ENCODE measurements around the gene PPP6R1. TPM values are rescaled to one million over a fixed set of nuclear protein-coding genes. Genes with fewer than 3 reads are reported as not detected.

Gene PPP6R1
- total and polyA plus RNA-seq, 4 donors, result 37.3 to 86.3 (median 48.1) TPM

- Histone ChIP-seq H3K27me3 (ENCODE audit: control insufficient read depth in 3 of 3, insufficient read depth in 3 of 3, low read length in 2 of 3) (no peaks in the 10 kb centered on the region), H3K9me3 (ENCODE audit: control insufficient read depth in 4 of 4, insufficient read depth in 3 of 4, low read length in 3 of 4) (no peaks in the 10 kb centered on the region), H3K9ac (ENCODE audit: insufficient read depth in 1 of 2, low read length in 2 of 2) (no peak overlapping the region), H3K36me3 (ENCODE audit: control insufficient read depth in 4 of 4, insufficient read depth in 4 of 4, low read length in 4 of 4) (peaks cover 0 to 7% (median 2%) of the 10 kb centered on the region in 4 donors), H3K4me3 (no peak overlapping the region), H3K27ac (ENCODE audit: low read depth in 1 of 2, low read length in 1 of 2) (no peak overlapping the region), H3K4me1 (ENCODE audit: control insufficient read depth in 5 of 5, insufficient read depth in 5 of 5, low read length in 5 of 5) (peaks cover 0 to 1% (median 0%) of the 10 kb centered on the region in 5 donors)
- no peak for ATAC-seq (ENCODE audit: insufficient read depth, low FRiP score)
- 93 to 95% methylated on average over 16 of the region's 16 CpGs for WGBS, 2 donors
- no peak for TF ChIP-seq CTCF (IDR thresholded peaks at IDR 0.05; ENCODE audit: control extremely low read depth, extremely low read depth)
- DNase-seq, result no peak
These were observed 6.4 kb upstream of the PPP6R1 start for GRCh38 chr19:55265173-55265572.

- H3K27me3 ChIP-seq (ENCODE audit: control insufficient read depth in 3 of 3, insufficient read depth in 3 of 3, low read length in 2 of 3), result no peaks in the 10 kb centered on the region
- no peak for TF ChIP-seq CTCF (IDR thresholded peaks at IDR 0.05; ENCODE audit: control extremely low read depth, extremely low read depth)
- 83 to 94% methylated on average over 5 of the region's 5 CpGs for WGBS, 2 donors
- no peak for DNase-seq
- H3K9me3 ChIP-seq (ENCODE audit: control insufficient read depth in 4 of 4, insufficient read depth in 3 of 4, low read length in 3 of 4), result no peaks in the 10 kb centered on the region
- H3K9ac ChIP-seq (ENCODE audit: insufficient read depth in 1 of 2, low read length in 2 of 2), result no peak overlapping the region
- peaks cover 0 to 7% (median 1%) of the 10 kb centered on the region in 4 donors for H3K36me3 ChIP-seq (ENCODE audit: control insufficient read depth in 4 of 4, insufficient read depth in 4 of 4, low read length in 4 of 4)
- ATAC-seq (ENCODE audit: insufficient read depth, low FRiP score), result no peak
- peaks cover 0 to 8% (median 3%) of the 10 kb centered on the region in 5 donors for H3K4me1 ChIP-seq (ENCODE audit: control insufficient read depth in 5 of 5, insufficient read depth in 5 of 5, low read length in 5 of 5)
- H3K4me3 ChIP-seq, result no peak overlapping the region
- H3K27ac ChIP-seq (ENCODE audit: low read depth in 1 of 2, low read length in 1 of 2), result no peak overlapping the region
These were observed 5.7 kb upstream of the PPP6R1 start for GRCh38 chr19:55264531-55264930.

- DNase-seq, result no peak
- H3K9me3 ChIP-seq (ENCODE audit: control insufficient read depth in 4 of 4, insufficient read depth in 3 of 4, low read length in 3 of 4), result no peaks in the 10 kb centered on the region
- no peak for ATAC-seq (ENCODE audit: insufficient read depth, low FRiP score)
- no peak for TF ChIP-seq CTCF (IDR thresholded peaks at IDR 0.05; ENCODE audit: control extremely low read depth, extremely low read depth)
- no peak overlapping the region for H3K9ac ChIP-seq (ENCODE audit: insufficient read depth in 1 of 2, low read length in 2 of 2)
- peaks cover 0 to 3% (median 1%) of the 10 kb centered on the region in 4 donors for H3K36me3 ChIP-seq (ENCODE audit: control insufficient read depth in 4 of 4, insufficient read depth in 4 of 4, low read length in 4 of 4)
- no peak overlapping the region for H3K4me3 ChIP-seq
- H3K27me3 ChIP-seq (ENCODE audit: control insufficient read depth in 3 of 3, insufficient read depth in 3 of 3, low read length in 2 of 3), result no peaks in the 10 kb centered on the region
- H3K27ac ChIP-seq (ENCODE audit: low read depth in 1 of 2, low read length in 1 of 2), result no peak overlapping the region
- 96 to 98% methylated on average over 9 of the region's 9 CpGs for WGBS, 2 donors
- peaks cover 0 to 14% (median 3%) of the 10 kb centered on the region in 5 donors for H3K4me1 ChIP-seq (ENCODE audit: control insufficient read depth in 5 of 5, insufficient read depth in 5 of 5, low read length in 5 of 5)
These were observed 3.5 kb upstream of the PPP6R1 start for GRCh38 chr19:55262359-55262758.

GRCh38 chr19:55261671-55262126 is 2.9 kb upstream of the PPP6R1 start:
- Histone ChIP-seq H3K4me1 (ENCODE audit: control insufficient read depth in 5 of 5, insufficient read depth in 5 of 5, low read length in 5 of 5) (peaks cover 0 to 21% (median 7%) of the 10 kb centered on the region in 5 donors), H3K27ac (ENCODE audit: low read depth in 1 of 2, low read length in 1 of 2) (no peak overlapping the region), H3K9me3 (ENCODE audit: control insufficient read depth in 4 of 4, insufficient read depth in 3 of 4, low read length in 3 of 4) (no peaks in the 10 kb centered on the region), H3K36me3 (ENCODE audit: control insufficient read depth in 4 of 4, insufficient read depth in 4 of 4, low read length in 4 of 4) (peaks cover 0 to 3% (median 2%) of the 10 kb centered on the region in 4 donors), H3K4me3 (no peak overlapping the region), H3K9ac (ENCODE audit: insufficient read depth in 1 of 2, low read length in 2 of 2) (no peak overlapping the region), H3K27me3 (ENCODE audit: control insufficient read depth in 3 of 3, insufficient read depth in 3 of 3, low read length in 2 of 3) (no peaks in the 10 kb centered on the region)
- 95 to 96% methylated on average over 13 of the region's 13 CpGs for WGBS, 2 donors
- DNase-seq, result no peak
- ATAC-seq (ENCODE audit: insufficient read depth, low FRiP score), result no peak
- TF ChIP-seq CTCF (IDR thresholded peaks at IDR 0.05; ENCODE audit: control extremely low read depth, extremely low read depth), result no peak
